ENCODE results near the gene SLC30A3. TPM values are rescaled to one million over a fixed set of nuclear protein-coding genes. Genes with fewer than 3 reads are reported as not detected.

Gene SLC30A3
- total RNA-seq, 4 donors from 2014 or later: 0.20 TPM; not detected in 3

GRCh38 chr2:27261241-27261925, 1.5 kb downstream of the SLC30A3 start:
- intact Hi-C loops (cut with DNase I; ENCODE audit: low total_unique reads): no loop called here

GRCh38 chr2:27258051-27258450, 4.8 kb downstream of the SLC30A3 start:
- in situ Hi-C loops (cut with MboI; ENCODE audit: low sequenced_read_pairs in 4 of 4): no loop called here
- no peak for ATAC-seq
- peaks cover 35 to 47% (median 43%) of the 10 kb centered on the region in 3 donors for H3K27me3 ChIP-seq
- no peak overlapping the region for H3K27ac ChIP-seq
- no peaks in the 10 kb centered on the region for H3K9me3 ChIP-seq
- intact Hi-C loops (cut with DNase I; ENCODE audit: low total_unique reads): no loop called here
- no peaks in the 10 kb centered on the region for H3K36me3 ChIP-seq
- peaks cover 7 to 9% of the 10 kb centered on the region in 2 donors for H3K4me1 ChIP-seq
- H3K4me3 ChIP-seq: no peak overlapping the region
- DNase-seq: no peak
- TF ChIP-seq POLR2A (IDR thresholded peaks at IDR 0.05) (no peak), CTCF (IDR thresholded peaks at IDR 0.05 in 4 of 5, conservative IDR thresholded peaks at IDR 0.05 in 1 of 5) (no peak)

More at GRCh38 chr2:27261241-27261925, 1.5 kb downstream of the SLC30A3 start:
- H3K27ac ChIP-seq: no peak overlapping the region
- ATAC-seq (no peak), DNase-seq (no peak)
- TF ChIP-seq POLR2A (IDR thresholded peaks at IDR 0.05) (no peak), CTCF (IDR thresholded peaks at IDR 0.05 in 4 of 5, conservative IDR thresholded peaks at IDR 0.05 in 1 of 5) (no peak)
- H3K4me1 ChIP-seq: peaks cover 25 to 26% of the 10 kb centered on the region in 2 donors
- H3K27me3 ChIP-seq: peaks cover 68 to 80% (median 71%) of the 10 kb centered on the region in 3 donors
- no peak overlapping the region for H3K4me3 ChIP-seq
- H3K36me3 ChIP-seq: no peaks in the 10 kb centered on the region
- in situ Hi-C loops (cut with MboI; ENCODE audit: low sequenced_read_pairs in 4 of 4): no loop called here
- no peaks in the 10 kb centered on the region for H3K9me3 ChIP-seq

- intact Hi-C loops (cut with DNase I; ENCODE audit: low total_unique reads) (no loop called here), in situ Hi-C loops (cut with MboI; ENCODE audit: low sequenced_read_pairs in 4 of 4) (no loop called here)
- H3K4me3 ChIP-seq: no peak overlapping the region
- H3K27me3 ChIP-seq: peaks cover 24 to 38% (median 32%) of the 10 kb centered on the region in 3 donors
- peaks cover 0 to 2% of the 10 kb centered on the region in 2 donors for H3K4me1 ChIP-seq
- no peak overlapping the region for H3K27ac ChIP-seq
- no peak for DNase-seq
- H3K36me3 ChIP-seq: no peaks in the 10 kb centered on the region
- no peak for ATAC-seq
- no peaks in the 10 kb centered on the region for H3K9me3 ChIP-seq
- no peak for TF ChIP-seq POLR2A (IDR thresholded peaks at IDR 0.05)
- TF ChIP-seq CTCF (IDR thresholded peaks at IDR 0.05 in 4 of 5, conservative IDR thresholded peaks at IDR 0.05 in 1 of 5): no peak
These were observed 5.9 kb downstream of the SLC30A3 start for GRCh38 chr2:27256855-27257454.

GRCh38 chr2:27255660-27256059, 7.2 kb downstream of the SLC30A3 start:
- Histone ChIP-seq H3K4me3 (no peak overlapping the region), H3K9me3 (no peaks in the 10 kb centered on the region), H3K27me3 (peaks cover 11 to 25% (median 19%) of the 10 kb centered on the region in 3 donors), H3K36me3 (no peaks in the 10 kb centered on the region), H3K4me1 (no peaks in the 10 kb centered on the region), H3K27ac (no peak overlapping the region)
- intact Hi-C loops (cut with DNase I; ENCODE audit: low total_unique reads): no loop called here
- no peak for TF ChIP-seq CTCF (IDR thresholded peaks at IDR 0.05 in 4 of 5, conservative IDR thresholded peaks at IDR 0.05 in 1 of 5)
- no peak for TF ChIP-seq POLR2A (IDR thresholded peaks at IDR 0.05)
- ATAC-seq (no peak), DNase-seq (no peak)
- in situ Hi-C loops (cut with MboI; ENCODE audit: low sequenced_read_pairs in 4 of 4): no loop called here

All from gastrocnemius medialis (tissue), 4 donors.